ENCODE data around the gene COL4A4.

DNA sequence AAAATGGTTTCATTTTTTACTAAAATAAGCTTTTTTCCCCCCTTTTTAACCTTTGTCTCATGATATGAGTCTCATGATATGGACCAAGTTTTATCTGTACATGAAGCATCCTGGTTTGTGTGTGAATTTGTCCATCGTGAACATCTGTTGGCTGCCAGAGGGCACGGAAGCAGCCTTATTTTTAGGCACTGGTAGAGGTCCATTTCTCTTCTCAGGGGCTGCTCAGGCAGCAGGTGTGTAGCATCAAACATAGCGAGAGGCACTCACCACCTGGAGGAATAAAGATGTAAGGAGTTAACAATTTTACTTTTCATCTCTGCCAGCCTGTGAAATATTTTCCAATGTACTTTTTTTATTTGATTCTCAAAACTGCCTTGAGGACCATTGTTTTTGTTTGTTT lies 193.6 kb downstream of the COL4A4 start:
- TF ChIP-seq, protein P1, sequence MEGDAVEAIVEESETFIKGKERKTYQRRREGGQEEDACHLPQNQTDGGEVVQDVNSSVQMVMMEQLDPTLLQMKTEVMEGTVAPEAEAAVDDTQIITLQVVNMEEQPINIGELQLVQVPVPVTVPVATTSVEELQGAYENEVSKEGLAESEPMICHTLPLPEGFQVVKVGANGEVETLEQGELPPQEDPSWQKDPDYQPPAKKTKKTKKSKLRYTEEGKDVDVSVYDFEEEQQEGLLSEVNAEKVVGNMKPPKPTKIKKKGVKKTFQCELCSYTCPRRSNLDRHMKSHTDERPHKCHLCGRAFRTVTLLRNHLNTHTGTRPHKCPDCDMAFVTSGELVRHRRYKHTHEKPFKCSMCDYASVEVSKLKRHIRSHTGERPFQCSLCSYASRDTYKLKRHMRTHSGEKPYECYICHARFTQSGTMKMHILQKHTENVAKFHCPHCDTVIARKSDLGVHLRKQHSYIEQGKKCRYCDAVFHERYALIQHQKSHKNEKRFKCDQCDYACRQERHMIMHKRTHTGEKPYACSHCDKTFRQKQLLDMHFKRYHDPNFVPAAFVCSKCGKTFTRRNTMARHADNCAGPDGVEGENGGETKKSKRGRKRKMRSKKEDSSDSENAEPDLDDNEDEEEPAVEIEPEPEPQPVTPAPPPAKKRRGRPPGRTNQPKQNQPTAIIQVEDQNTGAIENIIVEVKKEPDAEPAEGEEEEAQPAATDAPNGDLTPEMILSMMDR (IDR thresholded peaks at IDR 0.05) = no peak
- no peak for TF ChIP-seq POLR2AphosphoS5 (IDR thresholded peaks at IDR 0.05)

Data from prostate gland (tissue), 2 donors.